ENCODE measurements around the gene VSIG4. TPM values are rescaled to one million over a fixed set of nuclear protein-coding genes. Genes with fewer than 3 reads are reported as not detected.

The VSIG4 gene
- not detected in 2 replicates for total RNA-seq (2013; cell fraction: nucleolus; rRNA removed)
- total RNA-seq (2014; rRNA removed) (not detected in 2 replicates), total RNA-seq (2014; rRNA removed; fragmentation: Illumina TruSeq; extraction: Trizol) (not detected in 2 replicates), total RNA-seq (2021) (0.13 and 0.36 TPM in 2 replicates), polyA plus RNA-seq (2011; rRNA removed) (0.05 TPM in 1 of 2 replicates, not detected in the other), polyA plus RNA-seq (2014; fragmentation: Illumina TruSeq; extraction: Trizol) (not detected in 2 replicates), polyA plus RNA-seq (2014; fragmentation: Nextera tagmentation; extraction: Ambion mirVana) (not detected), polyA plus RNA-seq (2014; rRNA removed) (not detected in 2 replicates), polyA plus RNA-seq (2016; fragmentation: Nextera tagmentation; extraction: Ambion mirVana) (not detected), polyA minus RNA-seq (2011; rRNA and poly(A)+ RNA removed) (0.15 TPM in 1 of 2 replicates, not detected in the other), Bru-seq, nascent RNA (percentile 5 among the genes with signal in this experiment), BruChase-seq, experiment 1, labeled RNA remaining after a 6-hour chase (not detected), BruChase-seq, experiment 2, labeled RNA remaining after a 2-hour chase (not detected)
- polyA plus RNA-seq (2011; ENCODE audit: low read depth), result not detected
- polyA plus RNA-seq (2011; cell fraction: cytosol; rRNA removed), result 0.05 and 0.06 TPM in 2 replicates
- 0.10 TPM in 1 of 2 replicates, not detected in the other for polyA plus RNA-seq (2011; cell fraction: nucleus; rRNA removed)
- polyA plus RNA-seq (2012), result not detected in 2 replicates
- not detected in 2 replicates for polyA minus RNA-seq (2011; cell fraction: cytosol; rRNA and poly(A)+ RNA removed)
- polyA minus RNA-seq (2011; cell fraction: nucleus; rRNA and poly(A)+ RNA removed), result not detected in 2 replicates
- long read RNA-seq, experiment 1, result 0 reads
- long read RNA-seq, experiment 2, result 0 reads

- ChIA-PET SMC1A (ENCODE audit: uncharacterized antibody, unreplicated experiment) (interaction anchor here (2.4 to 6.0 kb wide), 3 partner anchors 11 to 23 kb away, joined by 7 to 85 read pairs (median 17); no protein-coding TSS in a partner anchor), RAD21 (ENCODE audit: unreplicated experiment) (interaction anchor here (1.9 to 3.2 kb wide), 2 partner anchors 11 to 22 kb away, joined by 6 to 20 read pairs; no protein-coding TSS in a partner anchor), CTCF (interaction anchor here (1.7 to 5.5 kb wide), 2 partner anchors 9 to 26 kb away, joined by 6 to 35 read pairs; no protein-coding TSS in a partner anchor), POLR2A (no interaction called here)
- Histone ChIP-seq H3K27me3 (replicated peaks in 1 of 2; ENCODE audit: control insufficient read depth in 2 of 2, insufficient read depth in 2 of 2, low read length in 1 of 2) (no peaks in the 10 kb centered on the region), H3K4me2 (ENCODE audit: control insufficient read depth, insufficient read depth) (no peak within 1 kb of the TSS), H3K36me3 (ENCODE audit: control insufficient read depth in 2 of 2, insufficient read depth in 2 of 2, low read length in 1 of 2) (no peaks in the 10 kb centered on the region), H3K79me2 (ENCODE audit: control insufficient read depth, insufficient read depth, low read length) (no peaks in the 10 kb centered on the region), H3K9me3 (replicated peaks; ENCODE audit: control insufficient read depth, insufficient read depth, low read length) (no peaks in the 10 kb centered on the region; the same call in 2 of the 3 replicates), H3K9ac (ENCODE audit: control insufficient read depth, insufficient read depth, low read length) (no peak within 1 kb of the TSS), H2AFZ (ENCODE audit: control insufficient read depth, low read depth, low read length) (no peak within 1 kb of the TSS), H4K20me1 (ENCODE audit: control insufficient read depth, insufficient read depth) (no peaks in the 10 kb centered on the region), H3K4me3 (no peak within 1 kb of the TSS), H3K4me1 (ENCODE audit: control insufficient read depth, insufficient read depth, low read length) (peaks cover 15% of the 10 kb centered on the region), H3K27ac (ENCODE audit: control insufficient read depth, insufficient read depth) (no peak within 1 kb of the TSS)
- no peak for DNase-seq (ENCODE audit: low read depth, low spot score)
- no peak for ATAC-seq
- in situ Hi-C loops (cut with MboI), result no loop called here
- intact Hi-C loops (cut with micrococcal nuclease; ENCODE audit: unreplicated experiment), result no loop called here
- no TSS peak for BruUV-seq (replicated peaks)
- WGBS (ENCODE audit: insufficient coverage, insufficient replicate concordance, low lambda C conversion rate, missing lambda C conversion rate), result 100% methylated on average over 2 of the region's 2 CpGs
- FAIRE-seq, result no peak
- no peak for TF ChIP-seq SMAD1 (IDR thresholded peaks at IDR 0.05; ENCODE audit: low read depth, partially characterized antibody)
- TF ChIP-seq REST (IDR thresholded peaks at IDR 0.05; ENCODE audit: low read depth, low read length), result no peak
- TF ChIP-seq PKNOX1 (IDR thresholded peaks at IDR 0.05), result no peak
- no peak for TF ChIP-seq NBN (IDR thresholded peaks at IDR 0.05)
- no peak for TF ChIP-seq CBX5 (IDR thresholded peaks at IDR 0.05; ENCODE audit: low read depth)
- no peak for TF ChIP-seq CREM (IDR thresholded peaks at IDR 0.05; ENCODE audit: low read depth)
- TF ChIP-seq NR2F1 (conservative IDR thresholded peaks at IDR 0.05), result no peak
- TF ChIP-seq ESRRA (IDR thresholded peaks at IDR 0.05; ENCODE audit: low read length), result no peak
- no peak for TF ChIP-seq IKZF1 (conservative IDR thresholded peaks at IDR 0.05)
- TF ChIP-seq YBX1 (IDR thresholded peaks at IDR 0.05), result no peak
- TF ChIP-seq RCOR1 (conservative IDR thresholded peaks at IDR 0.05; ENCODE audit: low read depth, low read length), result no peak
- TF ChIP-seq CHD1 (IDR thresholded peaks at IDR 0.05; ENCODE audit: low read depth, low read length), result no peak
- TF ChIP-seq KDM1A (IDR thresholded peaks at IDR 0.05; ENCODE audit: borderline replicate concordance), result no peak
- TF ChIP-seq MXI1 (IDR thresholded peaks at IDR 0.05; ENCODE audit: low read depth, low read length), result no peak
- TF ChIP-seq ZBTB11 (CRISPR knock-in tag; IDR thresholded peaks at IDR 0.05), result no peak
Observed at GRCh38 chrX:66039944-66040343, at the start of gene VSIG4. VSIG4 (minus strand) TSS chrX:66040080; CDS start chrX:66039998, 82 bp downstream.

Data from GM12878 (cell line).